HepG2 (cell line): ENCODE data around the gene FSIP1.

Experiments
- EHMT2 ChIP-seq: fragments of 200-600 bp; sonication (generic); IDR thresholded peaks from 2 replicates; pipeline ENCODE4 v1.7.0; 2017; ENCODE audit warnings: antibody characterized with exemption, low read depth, low read length, borderline replicate concordance
- FOXM1 ChIP-seq: sonication (generic); formaldehyde crosslinking; IDR thresholded peaks from 2 replicates; pipeline ENCODE4 v1.5.0; 2020; ENCODE audit warnings: missing genetic modification reagents
- HNRNPLL ChIP-seq: fragments of 200-400 bp; formaldehyde crosslinking; IDR thresholded peaks from 2 replicates; pipeline ENCODE4 v1.6.1; 2017; ENCODE audit warnings: mild to moderate bottlenecking, low read depth, low read length; ENCODE audit not compliant: poor library complexity, severe bottlenecking
- NFATC3 ChIP-seq: sonication (generic); formaldehyde crosslinking; IDR thresholded peaks from 2 replicates; pipeline ENCODE4 v1.5.1; 2020; ENCODE audit warnings: mild to moderate bottlenecking, missing genetic modification reagents
- PATZ1 ChIP-seq: sonication (generic); formaldehyde crosslinking; IDR thresholded peaks from 2 replicates; pipeline ENCODE4 v1.4.0; 2020; ENCODE audit warnings: missing genetic modification reagents
- PHF21A ChIP-seq: sonication (generic); formaldehyde crosslinking; IDR thresholded peaks from 2 replicates; pipeline ENCODE4 v1.5.0; 2020; ENCODE audit warnings: mild to moderate bottlenecking, missing genetic modification reagents
- PRDM15 ChIP-seq: sonication (generic); formaldehyde crosslinking; IDR thresholded peaks from 2 replicates; pipeline ENCODE4 v1.4.0; 2020; ENCODE audit warnings: missing genetic modification reagents
- ZBTB34 ChIP-seq: sonication (generic); formaldehyde crosslinking; IDR thresholded peaks from 2 replicates; pipeline ENCODE4 v1.8.0; 2022; ENCODE audit warnings: mild to moderate bottlenecking, missing genetic modification reagents

GRCh38 chr15:39654304-39654703 is 128.3 kb downstream of the FSIP1 start:
- no peak for TF ChIP-seq FOXM1 (CRISPR knock-in tag)
- no peak for TF ChIP-seq PATZ1 (CRISPR knock-in tag)
- no peak for TF ChIP-seq HNRNPLL
- no peak for TF ChIP-seq ZBTB34
- no peak for TF ChIP-seq PRDM15 (CRISPR knock-in tag)
- no peak for TF ChIP-seq NFATC3 (CRISPR knock-in tag)
- no peak for TF ChIP-seq EHMT2
- no peak for TF ChIP-seq PHF21A
